ENCODE data around the gene ROCK2.

- TF ChIP-seq CTCF (IDR thresholded peaks at IDR 0.05), result no peak
- no peak for TF ChIP-seq ZFX (IDR thresholded peaks at IDR 0.05; ENCODE audit: borderline replicate concordance)
Observed at GRCh38 chr2:11340717-11341116, 3.7 kb downstream of the ROCK2 start.
